Measurements from ENCODE around the gene PTGR2.
"Not testable (repeated sequence)": the region's sequence is repeated elsewhere in the genome, so short reads cannot be mapped to it uniquely, and the experiment has no call there.

Gene PTGR2

GRCh38 chr14:73913256-73913655 is 61.6 kb downstream of the PTGR2 start:
- 100% methylated on average over 3 of the region's 3 CpGs for WGBS (ENCODE audit: insufficient coverage)
- no peak for DNase-seq
- Histone ChIP-seq H3K27ac (ENCODE audit: insufficient read depth in 1 of 2, low read depth in 1 of 2, low read length in 2 of 2, poor library complexity in 1 of 2, severe bottlenecking in 2 of 2) (no peak overlapping the region), H3K4me1 (ENCODE audit: control extremely low read depth in 1 of 4, control insufficient read depth in 4 of 4, insufficient read depth in 4 of 4, low read length in 3 of 4) (no peaks in the 10 kb centered on the region), H3K4me3 (ENCODE audit: control insufficient read depth in 1 of 7, extremely low read depth in 1 of 7, insufficient read depth in 4 of 7, low read depth in 2 of 7, low read length in 6 of 7) (no peak overlapping the region), H3K9me3 (ENCODE audit: control extremely low read depth in 1 of 5, control insufficient read depth in 4 of 5, insufficient read depth in 2 of 5, low read depth in 1 of 5, low read length in 4 of 5) (peaks cover 0 to 7% (median 4%) of the 10 kb centered on the region in 5 experiments), H3K27me3 (replicated peaks in 2 of 5; ENCODE audit: control insufficient read depth in 4 of 5, insufficient read depth in 5 of 5, low read length in 4 of 5) (no peaks in the 10 kb centered on the region), H3K36me3 (ENCODE audit: control insufficient read depth in 4 of 4, insufficient read depth in 4 of 4, low read length in 3 of 4) (peaks cover 39 to 65% (median 53%) of the 10 kb centered on the region in 4 experiments)
- ChIA-PET CTCF (no interaction called here), POLR2A (no interaction called here)

GRCh38 chr14:73916324-73916723 is 64.7 kb downstream of the PTGR2 start:
- H3K4me1 ChIP-seq (ENCODE audit: control extremely low read depth in 1 of 4, control insufficient read depth in 4 of 4, insufficient read depth in 4 of 4, low read length in 3 of 4) = no peaks in the 10 kb centered on the region
- CTCF ChIA-PET = interaction anchor here (1.5 to 1.7 kb wide), 2 partner anchors 16 to 21 kb away, joined by 3 read pairs; no protein-coding TSS in a partner anchor
- DNase-seq = no peak
- peaks cover 0 to 7% (median 4%) of the 10 kb centered on the region in 5 experiments for H3K9me3 ChIP-seq (ENCODE audit: control extremely low read depth in 1 of 5, control insufficient read depth in 4 of 5, insufficient read depth in 2 of 5, low read depth in 1 of 5, low read length in 4 of 5)
- no peaks in the 10 kb centered on the region for H3K27me3 ChIP-seq (replicated peaks in 2 of 5; ENCODE audit: control insufficient read depth in 4 of 5, insufficient read depth in 5 of 5, low read length in 4 of 5)
- POLR2A ChIA-PET = interaction anchor here (0.6 kb wide), 1 partner anchor 661 kb away, joined by 3 read pairs; no protein-coding TSS in a partner anchor
- peaks cover 20 to 59% (median 40%) of the 10 kb centered on the region in 4 experiments for H3K36me3 ChIP-seq (ENCODE audit: control insufficient read depth in 4 of 4, insufficient read depth in 4 of 4, low read length in 3 of 4)
- H3K4me3 ChIP-seq (ENCODE audit: control insufficient read depth in 1 of 7, extremely low read depth in 1 of 7, insufficient read depth in 4 of 7, low read depth in 2 of 7, low read length in 6 of 7) = no peak overlapping the region
- H3K27ac ChIP-seq (ENCODE audit: insufficient read depth in 1 of 2, low read depth in 1 of 2, low read length in 2 of 2, poor library complexity in 1 of 2, severe bottlenecking in 2 of 2) = no peak overlapping the region
- WGBS (ENCODE audit: insufficient coverage) = 100% methylated on average over 5 of the region's 6 CpGs

DNA sequence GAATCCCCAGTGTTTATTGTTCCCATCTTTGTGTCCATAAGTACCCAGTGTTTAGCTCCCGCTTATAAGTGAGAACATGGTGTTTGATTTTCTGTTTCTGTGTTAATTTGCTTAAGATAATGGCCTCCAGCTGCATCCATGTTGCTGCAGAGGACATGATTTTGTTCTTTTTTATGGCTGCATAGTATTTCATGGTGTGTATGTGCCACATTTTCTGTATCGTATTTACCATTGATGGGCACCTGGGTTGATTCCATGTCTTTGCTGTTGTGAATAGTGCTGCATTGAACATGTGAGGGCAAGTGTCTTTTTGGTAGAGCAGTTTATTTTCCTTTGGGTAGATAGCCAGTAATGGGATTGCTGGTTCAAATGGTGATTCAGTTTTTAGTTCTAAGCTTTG is 67.8 kb downstream of the PTGR2 start:
- not testable (repeated sequence) for H3K4me1 ChIP-seq (ENCODE audit: control extremely low read depth in 1 of 4, control insufficient read depth in 4 of 4, insufficient read depth in 4 of 4, low read length in 3 of 4); H3K4me3 ChIP-seq (ENCODE audit: control insufficient read depth in 1 of 7, extremely low read depth in 1 of 7, insufficient read depth in 4 of 7, low read depth in 2 of 7, low read length in 6 of 7); H3K9me3 ChIP-seq (ENCODE audit: control extremely low read depth in 1 of 5, control insufficient read depth in 4 of 5, insufficient read depth in 2 of 5, low read depth in 1 of 5, low read length in 4 of 5); DNase-seq; H3K27ac ChIP-seq (ENCODE audit: insufficient read depth in 1 of 2, low read depth in 1 of 2, low read length in 2 of 2, poor library complexity in 1 of 2, severe bottlenecking in 2 of 2); H3K27me3 ChIP-seq (replicated peaks in 2 of 5; ENCODE audit: control insufficient read depth in 4 of 5, insufficient read depth in 5 of 5, low read length in 4 of 5)
- ChIA-PET CTCF (interaction anchor here (1.2 to 2.0 kb wide), 2 partner anchors 11 to 17 kb away, joined by 3 to 7 read pairs; no protein-coding TSS in a partner anchor), POLR2A (interaction anchor here (0.6 kb wide), 1 partner anchor 65 kb away, joined by 3 read pairs; no protein-coding TSS in a partner anchor)
- H3K36me3 ChIP-seq (ENCODE audit: control insufficient read depth in 4 of 4, insufficient read depth in 4 of 4, low read length in 3 of 4) = peaks cover 18 to 62% (median 43%) of the 10 kb centered on the region in 4 experiments
- 100% methylated on average over 1 of the region's 2 CpGs for WGBS (ENCODE audit: insufficient coverage)

GRCh38 chr14:73924337-73924736 is 72.7 kb downstream of the PTGR2 start:
- H3K4me1 ChIP-seq (ENCODE audit: control extremely low read depth in 1 of 4, control insufficient read depth in 4 of 4, insufficient read depth in 4 of 4, low read length in 3 of 4) = no peaks in the 10 kb centered on the region
- ChIA-PET CTCF (interaction anchor here (0.7 to 1.6 kb wide), 2 partner anchors 29 to 99 kb away, joined by 3 read pairs; no protein-coding TSS in a partner anchor), POLR2A (no interaction called here)
- no peak overlapping the region for H3K4me3 ChIP-seq (ENCODE audit: control insufficient read depth in 1 of 7, extremely low read depth in 1 of 7, insufficient read depth in 4 of 7, low read depth in 2 of 7, low read length in 6 of 7)
- H3K9me3 ChIP-seq (ENCODE audit: control extremely low read depth in 1 of 5, control insufficient read depth in 4 of 5, insufficient read depth in 2 of 5, low read depth in 1 of 5, low read length in 4 of 5) = no peaks in the 10 kb centered on the region
- H3K27ac ChIP-seq (ENCODE audit: insufficient read depth in 1 of 2, low read depth in 1 of 2, low read length in 2 of 2, poor library complexity in 1 of 2, severe bottlenecking in 2 of 2) = no peak overlapping the region
- no peak for DNase-seq
- 92% methylated on average over 5 of the region's 5 CpGs for WGBS (ENCODE audit: insufficient coverage)
- H3K27me3 ChIP-seq (replicated peaks in 2 of 5; ENCODE audit: control insufficient read depth in 4 of 5, insufficient read depth in 5 of 5, low read length in 4 of 5) = no peaks in the 10 kb centered on the region
- peaks cover 30 to 86% (median 61%) of the 10 kb centered on the region in 4 experiments for H3K36me3 ChIP-seq (ENCODE audit: control insufficient read depth in 4 of 4, insufficient read depth in 4 of 4, low read length in 3 of 4)
